IPS DF 19.7 (cell line): Measurements from ENCODE around the gene SEC22B.
"Not testable (repeated sequence)": the region's sequence is repeated elsewhere in the genome, so short reads cannot be mapped to it uniquely, and the experiment has no call there.

Experiments used
- DNase-seq: peaks from one replicate; pipeline ENCODE4 v3.0.0-alpha.2; 2013; ENCODE audit warnings: low read depth, low spot score

SEC22B gene

GRCh38 chr1:120145806-120146205 lies 30.5 kb downstream of the SEC22B start:
- DNase-seq = not testable (repeated sequence)

DNA sequence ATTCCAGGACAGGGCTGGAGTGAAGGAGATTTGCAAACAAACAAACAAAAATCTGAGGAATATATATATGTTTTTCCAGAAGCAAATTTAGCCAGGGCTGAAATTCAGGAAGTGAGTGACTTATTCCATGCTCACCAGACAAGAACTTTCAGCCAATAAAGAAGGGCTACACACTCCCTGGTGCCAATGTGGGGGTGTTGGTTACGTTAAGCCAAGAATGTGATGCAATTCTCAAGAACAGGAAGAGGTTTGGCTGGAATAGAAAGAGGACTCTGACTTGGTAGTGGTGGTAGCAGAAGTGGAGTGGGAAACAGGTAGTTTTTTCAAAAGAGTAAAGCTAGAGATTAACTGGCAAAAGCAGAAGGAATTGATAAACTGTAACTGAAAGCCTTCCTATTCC lies 31.7 kb downstream of the SEC22B start:
- not testable (repeated sequence) for DNase-seq

- not testable (repeated sequence) for DNase-seq
Measured at GRCh38 chr1:120144169-120144568, 32.2 kb downstream of the SEC22B start.

- not testable (repeated sequence) for DNase-seq
Measured at GRCh38 chr1:120143334-120143733, 33.0 kb downstream of the SEC22B start.

DNA sequence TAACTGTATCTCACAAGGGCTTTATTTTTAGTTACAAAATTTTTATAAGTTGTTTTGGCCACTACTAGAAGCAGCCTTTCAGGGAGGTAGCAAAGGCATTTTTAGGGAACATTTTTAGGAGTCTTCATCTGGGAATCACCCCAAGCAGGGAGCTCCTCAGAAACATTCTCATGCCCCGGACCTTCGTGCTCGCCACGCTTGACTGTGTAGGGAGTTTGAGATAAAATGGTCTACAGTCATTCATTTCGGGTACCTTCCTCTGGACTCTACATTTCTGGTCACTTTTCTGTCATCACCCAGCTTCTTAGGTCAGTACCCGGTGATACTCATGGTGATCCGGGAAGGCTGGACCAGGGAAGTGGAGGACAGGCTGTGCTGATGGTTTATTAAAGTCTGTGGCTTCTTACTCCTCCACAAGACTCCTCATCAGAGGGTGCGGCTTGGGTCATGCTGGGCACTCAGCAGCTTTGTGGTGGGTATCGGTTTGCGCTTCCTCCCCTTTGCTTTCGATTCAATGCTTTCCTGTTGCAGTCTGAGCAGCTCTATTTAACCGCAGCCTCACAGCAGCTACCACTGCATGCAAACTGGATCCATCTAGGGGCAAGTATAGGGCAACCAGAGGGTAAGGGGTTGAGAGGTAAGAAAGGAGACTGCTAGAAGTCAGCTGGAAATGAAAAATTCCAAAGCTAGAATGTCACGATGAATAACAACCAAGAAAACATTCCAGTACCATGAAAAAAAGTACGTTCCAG lies 33.6 kb downstream of the SEC22B start:
- DNase-seq = not testable (repeated sequence)

- not testable (repeated sequence) for DNase-seq
Measured at GRCh38 chr1:120141865-120142264, 34.5 kb downstream of the SEC22B start.

GRCh38 chr1:120140656-120141265 lies 35.6 kb downstream of the SEC22B start:
- DNase-seq = not testable (repeated sequence)

- not testable (repeated sequence) for DNase-seq
Measured at GRCh38 chr1:120136086-120136485, 40.2 kb downstream of the SEC22B start.

DNA sequence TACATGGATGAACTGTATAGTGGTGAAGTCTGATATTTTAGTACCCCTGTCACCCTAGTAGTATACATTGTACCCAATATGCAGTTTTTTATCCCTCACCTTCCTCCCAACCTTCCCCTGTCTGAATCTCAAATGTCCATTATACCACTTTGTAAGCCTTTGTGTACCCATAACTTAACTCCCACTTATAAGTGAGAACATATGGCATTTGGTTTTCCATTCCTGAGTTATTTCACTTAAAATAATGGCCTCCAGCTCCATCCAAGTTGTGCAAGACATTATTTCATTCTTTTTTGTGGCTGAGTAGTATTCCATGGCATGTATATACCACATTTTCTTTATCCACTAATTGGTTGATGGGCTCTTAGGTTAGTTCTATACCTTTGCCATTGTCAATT lies 42.4 kb downstream of the SEC22B start:
- DNase-seq = not testable (repeated sequence)

DNA sequence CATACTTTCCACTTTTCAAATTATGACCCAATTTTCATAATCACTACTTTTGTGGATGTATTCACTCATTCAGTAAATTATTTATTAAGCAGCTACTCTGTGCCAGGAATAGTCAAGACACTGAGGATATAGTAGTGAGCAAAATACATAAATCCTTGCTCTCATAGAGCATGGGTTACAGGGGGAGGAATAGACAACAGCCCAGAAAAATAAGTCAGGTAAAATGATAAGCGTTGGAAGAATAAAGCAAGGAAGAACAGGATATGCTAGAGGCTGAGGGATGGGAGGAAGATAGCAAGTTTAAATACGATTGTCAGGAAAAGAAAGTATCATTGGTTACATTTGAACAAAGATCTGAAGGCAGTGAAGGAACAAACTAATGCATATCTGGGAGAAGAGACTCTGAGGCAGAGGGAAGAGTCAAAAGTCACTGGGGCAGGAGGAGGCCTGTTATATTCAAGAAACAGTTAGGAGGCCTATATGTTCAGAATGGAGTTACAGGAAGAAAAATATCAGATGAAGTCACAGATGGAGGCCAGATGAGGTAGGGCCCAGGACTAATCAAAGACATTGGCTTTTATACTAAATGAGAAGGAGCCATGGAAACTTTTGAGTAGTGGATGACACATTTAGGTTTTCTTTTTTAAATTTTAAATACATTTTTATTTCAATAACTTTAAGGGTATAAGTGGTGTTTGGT lies 42.9 kb downstream of the SEC22B start:
- no peak for DNase-seq

- DNase-seq = not testable (repeated sequence)
Measured at GRCh38 chr1:120132406-120132763, 43.9 kb downstream of the SEC22B start.

- DNase-seq = not testable (repeated sequence)
Measured at GRCh38 chr1:120131611-120132405, 44.5 kb downstream of the SEC22B start.

DNA sequence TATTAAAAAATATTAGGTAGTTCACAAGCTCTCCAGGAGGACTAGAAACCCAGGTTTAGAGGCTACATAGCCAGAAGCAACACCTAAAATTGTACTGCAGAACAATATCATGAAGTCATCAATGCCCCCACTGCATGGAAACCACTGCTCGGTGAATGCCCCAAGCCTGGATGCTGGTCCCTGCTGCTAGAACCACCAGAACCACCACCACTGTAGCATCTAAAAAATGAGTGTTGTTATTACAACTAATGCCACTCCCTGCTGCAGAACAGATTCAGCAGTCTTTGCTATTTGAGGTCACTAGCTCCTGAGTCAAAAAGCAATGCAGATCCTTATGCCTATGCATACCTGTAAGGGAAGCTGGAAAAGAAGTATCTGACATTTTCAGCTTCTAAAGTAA lies 48.4 kb downstream of the SEC22B start:
- not testable (repeated sequence) for DNase-seq

- not testable (repeated sequence) for DNase-seq
Measured at GRCh38 chr1:120126216-120126615, 50.1 kb downstream of the SEC22B start.

- not testable (repeated sequence) for DNase-seq
Measured at GRCh38 chr1:120124628-120125027, 51.7 kb downstream of the SEC22B start.

- not testable (repeated sequence) for DNase-seq
Measured at GRCh38 chr1:120123813-120124510, 52.4 kb downstream of the SEC22B start.

- not testable (repeated sequence) for DNase-seq
Measured at GRCh38 chr1:120122262-120122893, 53.9 kb downstream of the SEC22B start.

- not testable (repeated sequence) for DNase-seq
Measured at GRCh38 chr1:120121830-120122229, 54.5 kb downstream of the SEC22B start.

GRCh38 chr1:120120525-120120924 lies 55.8 kb downstream of the SEC22B start:
- not testable (repeated sequence) for DNase-seq

DNA sequence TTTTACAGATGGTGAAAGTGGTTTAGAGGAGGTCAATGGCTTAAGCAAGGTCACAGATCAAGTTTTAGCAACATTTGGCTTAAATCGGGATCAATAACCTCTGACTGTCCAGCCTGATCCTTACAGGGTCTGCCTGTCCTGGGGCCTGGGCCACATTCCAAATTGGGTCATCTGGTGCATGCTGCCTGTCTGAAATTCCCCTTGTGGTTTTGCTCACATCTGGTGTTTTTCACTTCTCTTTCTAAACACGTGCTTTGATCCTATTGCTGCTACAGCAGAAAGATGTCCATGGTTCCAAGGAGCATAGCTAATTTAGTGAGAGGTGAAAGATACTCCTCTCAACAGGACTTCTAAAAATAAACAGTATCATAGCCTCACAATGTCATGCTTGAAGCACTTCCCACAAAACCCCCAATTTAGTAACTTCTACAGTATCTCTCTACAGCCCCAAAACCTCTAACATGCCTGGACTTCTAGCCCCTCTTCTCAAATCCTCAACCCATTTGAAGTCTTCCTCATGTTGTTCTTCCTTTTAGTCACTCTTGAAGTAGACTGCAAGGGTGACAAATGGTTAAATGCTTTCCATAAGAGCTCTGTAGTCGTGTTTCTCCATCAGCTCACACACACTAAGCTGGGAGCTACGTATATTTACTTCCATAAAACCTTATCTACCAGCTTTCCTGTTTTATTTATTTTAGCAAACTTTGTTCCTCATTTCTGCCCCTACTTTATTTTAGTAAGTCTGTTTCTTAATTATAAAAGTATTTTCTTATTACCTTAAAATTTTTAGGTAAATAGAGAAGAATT lies 58.7 kb downstream of the SEC22B start:
- not testable (repeated sequence) for DNase-seq
